GM21381 (cell line): ENCODE results near the gene LAMB3.

Experiments used
- ATAC-seq: cut with Tn5 transposase; IDR thresholded peaks from one replicate; pipeline ENCODE4 v1.9.1; 2021; ENCODE audit warnings: mild to moderate bottlenecking, moderate library complexity; ENCODE audit not compliant: unreplicated experiment

The LAMB3 gene

GRCh38 chr1:209634005-209634737 is 18.1 kb downstream of the LAMB3 start:
- no peak for ATAC-seq

GRCh38 chr1:209633335-209633997 is 18.8 kb downstream of the LAMB3 start:
- no peak for ATAC-seq

GRCh38 chr1:209630383-209631225 is 21.6 kb downstream of the LAMB3 start:
- no peak for ATAC-seq

GRCh38 chr1:209629621-209630382 is 22.4 kb downstream of the LAMB3 start:
- ATAC-seq = no peak

- no peak for ATAC-seq
These were observed 23.5 kb downstream of the LAMB3 start for GRCh38 chr1:209628618-209629299.

GRCh38 chr1:209627732-209628196 is 24.5 kb downstream of the LAMB3 start:
- peak; percentile 77 for ATAC-seq

GRCh38 chr1:209627027-209627731 is 25.0 kb downstream of the LAMB3 start:
- ATAC-seq = no peak

- ATAC-seq = no peak
These were observed 25.7 kb downstream of the LAMB3 start for GRCh38 chr1:209626346-209627026.

- ATAC-seq = no peak
These were observed 26.4 kb downstream of the LAMB3 start for GRCh38 chr1:209625791-209626285.

- no peak for ATAC-seq
These were observed 27.4 kb downstream of the LAMB3 start for GRCh38 chr1:209624558-209625549.

GRCh38 chr1:209622841-209623829 is 29.1 kb downstream of the LAMB3 start:
- ATAC-seq = no peak

GRCh38 chr1:209621741-209622655 is 30.2 kb downstream of the LAMB3 start:
- ATAC-seq = no peak

- ATAC-seq = no peak
These were observed 30.9 kb downstream of the LAMB3 start for GRCh38 chr1:209621286-209621685.

GRCh38 chr1:209620487-209620884 is 31.7 kb downstream of the LAMB3 start:
- ATAC-seq = no peak
